NB4 (cell line): ENCODE measurements around the gene NECAB2.
A peak's percentile ranks its signal among the peaks of the same experiment; 100 is the strongest.

Experiments used
- DNase-seq: peaks from one replicate; pipeline ENCODE4 v3.0.0; 2010; ENCODE audit warnings: low read depth
- H3K4me3 ChIP-seq: one replicate; pipeline ENCODE4 v1.5.1; 2011; ENCODE audit warnings: mild to moderate bottlenecking, low read depth, low read length, moderate library complexity
- MYC ChIP-seq: IDR thresholded peaks from 2 replicates; pipeline ENCODE4 v1.6.1; 2011; ENCODE audit warnings: low read depth, low read length
- POLR2A ChIP-seq: IDR thresholded peaks from 2 replicates; pipeline ENCODE4 v1.6.1; 2011; ENCODE audit warnings: mild to moderate bottlenecking; ENCODE audit not compliant: insufficient read length; ENCODE audit errors: extremely low read depth
- TF ChIP-seq, protein P1 (sequence below): IDR thresholded peaks from 2 replicates; pipeline ENCODE4 v1.6.1; 2011; ENCODE audit warnings: low read depth, low read length
- TF ChIP-seq, protein P2 (sequence below): IDR thresholded peaks from one replicate; pipeline ENCODE4 v1.5.1; 2012; ENCODE audit warnings: low read depth, low read length

NECAB2 gene

DNA sequence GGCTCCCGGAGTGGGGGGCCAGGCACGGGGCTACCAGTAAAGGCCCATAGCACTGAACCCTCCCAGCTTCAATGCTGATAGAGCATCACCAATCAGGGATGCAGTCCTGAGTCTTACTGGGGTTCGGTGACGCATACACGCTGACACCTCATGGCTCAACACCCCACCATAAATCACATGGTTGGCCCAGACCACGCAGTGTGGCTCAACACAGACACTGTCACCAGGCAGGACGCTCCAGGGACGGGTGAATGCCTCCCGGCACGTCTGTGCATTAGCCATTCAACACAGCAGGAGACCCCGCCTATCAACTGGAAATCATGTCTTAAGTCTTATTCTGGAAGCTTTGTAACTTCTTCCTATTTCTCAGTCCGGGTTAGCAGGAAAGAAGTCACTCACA lies 35.0 kb downstream of the NECAB2 start:
- H3K4me3 ChIP-seq = no peak overlapping the region
- TF ChIP-seq POLR2A (no peak), MYC (no peak)
- TF ChIP-seq, protein P1, sequence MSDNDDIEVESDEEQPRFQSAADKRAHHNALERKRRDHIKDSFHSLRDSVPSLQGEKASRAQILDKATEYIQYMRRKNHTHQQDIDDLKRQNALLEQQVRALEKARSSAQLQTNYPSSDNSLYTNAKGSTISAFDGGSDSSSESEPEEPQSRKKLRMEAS = no peak
- TF ChIP-seq, protein P2, sequence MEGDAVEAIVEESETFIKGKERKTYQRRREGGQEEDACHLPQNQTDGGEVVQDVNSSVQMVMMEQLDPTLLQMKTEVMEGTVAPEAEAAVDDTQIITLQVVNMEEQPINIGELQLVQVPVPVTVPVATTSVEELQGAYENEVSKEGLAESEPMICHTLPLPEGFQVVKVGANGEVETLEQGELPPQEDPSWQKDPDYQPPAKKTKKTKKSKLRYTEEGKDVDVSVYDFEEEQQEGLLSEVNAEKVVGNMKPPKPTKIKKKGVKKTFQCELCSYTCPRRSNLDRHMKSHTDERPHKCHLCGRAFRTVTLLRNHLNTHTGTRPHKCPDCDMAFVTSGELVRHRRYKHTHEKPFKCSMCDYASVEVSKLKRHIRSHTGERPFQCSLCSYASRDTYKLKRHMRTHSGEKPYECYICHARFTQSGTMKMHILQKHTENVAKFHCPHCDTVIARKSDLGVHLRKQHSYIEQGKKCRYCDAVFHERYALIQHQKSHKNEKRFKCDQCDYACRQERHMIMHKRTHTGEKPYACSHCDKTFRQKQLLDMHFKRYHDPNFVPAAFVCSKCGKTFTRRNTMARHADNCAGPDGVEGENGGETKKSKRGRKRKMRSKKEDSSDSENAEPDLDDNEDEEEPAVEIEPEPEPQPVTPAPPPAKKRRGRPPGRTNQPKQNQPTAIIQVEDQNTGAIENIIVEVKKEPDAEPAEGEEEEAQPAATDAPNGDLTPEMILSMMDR = no peak
- no peak for DNase-seq

DNA sequence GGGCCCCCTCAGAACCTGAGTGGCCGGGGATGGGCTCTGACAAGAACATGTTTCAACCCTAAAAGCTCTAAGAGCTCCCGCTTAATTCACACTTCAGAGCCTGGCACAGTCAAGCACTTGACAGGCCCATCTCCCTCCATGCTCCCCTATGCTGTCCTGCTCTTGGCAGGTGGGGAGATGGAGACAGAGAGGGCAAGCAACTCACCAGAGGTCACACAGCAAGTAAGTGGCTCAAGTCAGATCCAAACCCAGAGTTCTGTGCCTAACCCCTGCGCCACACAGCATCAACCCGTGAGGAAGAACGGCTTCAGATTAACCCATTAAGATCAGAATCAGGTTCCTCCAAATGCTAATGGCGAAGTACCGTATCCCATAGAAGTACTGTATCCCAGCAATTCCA lies 36.4 kb downstream of the NECAB2 start:
- TF ChIP-seq MYC = no peak
- TF ChIP-seq, protein P1 = no peak
- TF ChIP-seq POLR2A = no peak
- TF ChIP-seq, protein P2 = no peak
- H3K4me3 ChIP-seq = no peak overlapping the region
- DNase-seq = no peak

DNA sequence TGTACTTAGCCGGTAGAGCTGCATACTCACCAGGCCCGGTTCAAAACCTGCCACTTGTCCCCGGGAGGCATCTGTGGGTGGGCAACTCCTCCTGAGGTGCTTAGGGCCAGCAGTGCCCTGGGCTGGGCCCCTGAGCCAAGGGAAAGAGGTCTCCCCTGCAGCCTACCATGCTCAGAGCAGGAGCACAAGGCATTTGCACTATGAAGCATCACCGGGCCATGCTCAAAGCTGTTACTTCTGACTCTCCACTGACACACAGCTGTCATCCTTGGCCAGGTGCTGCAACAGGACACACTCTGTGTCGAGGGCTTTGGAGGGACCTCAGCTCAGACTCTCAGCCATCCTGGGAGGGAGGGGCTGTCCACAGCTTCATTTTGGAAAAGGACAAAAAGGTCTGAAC lies 37.3 kb downstream of the NECAB2 start:
- TF ChIP-seq POLR2A (no peak), MYC (no peak)
- TF ChIP-seq, protein P2 = no peak
- TF ChIP-seq, protein P1 = no peak

DNA sequence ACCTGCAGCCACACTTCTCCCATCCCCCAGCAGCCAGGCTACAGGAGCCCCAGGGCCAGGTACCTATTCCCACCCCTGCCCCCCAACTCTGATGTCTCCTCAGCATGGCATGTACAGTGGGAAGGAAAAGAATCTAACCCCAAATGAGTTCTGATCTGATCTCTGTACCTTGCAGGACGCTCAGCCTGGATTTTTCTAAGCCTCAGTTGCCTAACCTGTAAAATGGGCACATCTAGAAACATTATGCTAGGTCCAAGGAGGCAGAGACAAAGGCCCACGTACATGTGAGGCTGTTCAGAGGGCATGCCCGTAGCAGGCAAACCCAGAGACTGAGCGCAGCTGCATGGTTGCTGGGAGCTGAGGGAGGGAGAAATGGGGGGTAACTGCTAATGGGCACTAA lies 39.5 kb downstream of the NECAB2 start:
- H3K4me3 ChIP-seq = no peak overlapping the region
- TF ChIP-seq, protein P2 = no peak
- no peak for TF ChIP-seq POLR2A
- TF ChIP-seq MYC = no peak
- no peak for DNase-seq

More for the DNA sequence above, 37.3 kb downstream of the NECAB2 start:
- DNase-seq = no peak
- no peak overlapping the region for H3K4me3 ChIP-seq

DNA sequence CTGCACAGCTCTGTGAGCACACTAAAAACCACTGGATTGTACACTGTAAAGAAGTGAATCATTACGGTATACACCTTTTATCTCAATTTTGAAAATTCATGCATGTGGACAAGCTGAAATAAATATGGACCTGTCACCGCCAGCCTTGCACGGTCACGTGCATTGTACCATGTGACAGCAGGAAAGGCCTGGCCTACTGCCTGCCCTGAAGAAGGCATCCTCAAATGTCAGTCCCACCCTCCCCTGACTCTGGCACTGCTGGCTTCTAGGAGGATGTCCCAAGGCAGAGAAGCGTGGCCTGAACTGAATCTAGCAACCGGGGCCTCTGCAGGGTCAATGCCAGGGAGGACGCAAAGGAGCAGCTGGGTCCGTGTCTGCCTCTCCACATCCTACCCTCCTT lies 39.9 kb downstream of the NECAB2 start:
- TF ChIP-seq MYC = no peak
- TF ChIP-seq, protein P1 = no peak
- TF ChIP-seq POLR2A = no peak
- TF ChIP-seq, protein P2 = no peak
- no peak overlapping the region for H3K4me3 ChIP-seq
- no peak for DNase-seq

DNA sequence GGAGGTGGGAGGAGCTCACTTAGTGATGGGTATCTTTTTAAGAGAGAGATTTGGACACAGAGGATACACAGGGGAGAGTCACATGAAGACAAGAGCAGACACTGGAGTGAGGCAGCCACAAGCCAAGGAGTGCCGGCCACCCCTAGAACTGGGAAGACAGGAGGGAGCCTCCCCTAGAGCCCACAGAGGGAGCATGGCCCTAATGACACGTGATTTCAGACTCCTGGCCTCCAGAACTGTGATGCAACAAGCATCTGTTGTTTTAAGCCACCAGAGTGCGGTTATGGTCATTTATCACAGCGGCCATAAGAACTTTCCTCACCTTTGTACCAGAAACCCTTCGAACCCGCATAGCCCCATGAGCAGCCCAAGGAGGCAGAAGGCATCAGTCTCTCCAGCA lies 41.2 kb downstream of the NECAB2 start:
- no peak overlapping the region for H3K4me3 ChIP-seq
- TF ChIP-seq POLR2A = no peak
- TF ChIP-seq MYC = no peak
- TF ChIP-seq, protein P1 = no peak; the same call in 1 of the 2 replicates
- TF ChIP-seq, protein P2 = no peak
- peak; percentile 33 for DNase-seq
